GM18520 (cell line): ENCODE results near the gene BIN1.

Source experiments
- ATAC-seq: cut with Tn5 transposase; IDR thresholded peaks from one replicate; pipeline ENCODE4 v1.9.1; 2021; ENCODE audit not compliant: unreplicated experiment

BIN1 gene

GRCh38 chr2:127004893-127005600, 101.9 kb downstream of the BIN1 start:
- ATAC-seq = no peak

GRCh38 chr2:127003070-127003800, 103.7 kb downstream of the BIN1 start:
- no peak for ATAC-seq

- ATAC-seq = no peak
Measured at GRCh38 chr2:127001751-127002150, 105.2 kb downstream of the BIN1 start.

GRCh38 chr2:127000937-127001336, 106.0 kb downstream of the BIN1 start:
- ATAC-seq = peak; percentile 62

- no peak for ATAC-seq
Measured at GRCh38 chr2:127000194-127000593, 106.8 kb downstream of the BIN1 start.

- no peak for ATAC-seq
Measured at GRCh38 chr2:126999106-126999756, 107.7 kb downstream of the BIN1 start.

GRCh38 chr2:126998486-126998885, 108.5 kb downstream of the BIN1 start:
- ATAC-seq = no peak
